Activated T-helper 9 cell treated with anti-CD3 and anti-CD28 coated beads, Interleukin-2, amount 50 U/mL, for 16 hours (primary cell): ENCODE results near the gene CAND1.

ENCODE experiments used
- DNase-seq: peaks from one replicate; pipeline ENCODE4 v3.0.0-alpha.2; 2020; ENCODE audit warnings: low read depth

The CAND1 gene

GRCh38 chr12:67268896-67269632, at the start of gene CAND1:
CAND1 (plus strand) TSS chr12:67269358; CDS start chr12:67269718, 360 bp downstream.
- peak; percentile 93 for DNase-seq

DNA sequence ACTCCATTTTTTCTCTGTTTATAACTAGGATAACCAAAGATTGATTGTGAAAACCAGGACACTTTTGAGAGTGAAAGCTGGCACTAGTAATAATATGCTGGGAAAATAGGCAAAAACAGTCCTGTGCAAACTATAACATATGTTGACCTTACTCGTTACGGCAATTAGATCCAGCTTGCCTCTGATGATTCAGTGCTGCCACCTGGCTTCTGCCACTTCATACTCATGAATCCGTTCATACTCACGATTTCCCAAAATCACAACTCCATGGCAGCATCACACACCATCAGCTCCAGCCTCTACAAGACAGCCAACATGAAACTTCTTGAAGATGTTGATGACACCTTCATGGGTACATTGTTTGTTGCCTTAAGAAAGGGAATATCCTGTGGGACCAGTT, 49.1 kb upstream of the CAND1 start:
- DNase-seq, result no peak

GRCh38 chr12:67222302-67222701, 46.9 kb upstream of the CAND1 start:
- no peak for DNase-seq

DNA sequence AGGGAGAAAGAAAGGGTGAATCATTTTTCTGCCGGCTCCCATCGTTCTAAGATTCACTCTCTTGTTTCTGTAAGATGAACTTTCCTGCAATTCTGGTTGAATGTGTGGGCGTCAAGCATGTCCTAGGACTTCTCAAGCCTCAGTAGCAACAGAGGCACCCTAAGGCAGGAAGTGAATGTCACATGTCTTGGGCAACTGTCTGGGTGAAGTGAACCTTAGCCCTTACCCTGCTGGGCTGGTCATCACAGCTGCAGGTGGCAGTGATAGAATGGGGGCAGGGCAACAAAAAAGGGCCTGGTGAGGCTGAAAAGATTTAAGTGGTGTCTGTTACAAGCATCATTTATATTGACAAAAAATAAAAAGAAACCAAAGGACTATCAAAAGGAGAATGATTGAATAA, 45.9 kb upstream of the CAND1 start:
- no peak for DNase-seq

DNA sequence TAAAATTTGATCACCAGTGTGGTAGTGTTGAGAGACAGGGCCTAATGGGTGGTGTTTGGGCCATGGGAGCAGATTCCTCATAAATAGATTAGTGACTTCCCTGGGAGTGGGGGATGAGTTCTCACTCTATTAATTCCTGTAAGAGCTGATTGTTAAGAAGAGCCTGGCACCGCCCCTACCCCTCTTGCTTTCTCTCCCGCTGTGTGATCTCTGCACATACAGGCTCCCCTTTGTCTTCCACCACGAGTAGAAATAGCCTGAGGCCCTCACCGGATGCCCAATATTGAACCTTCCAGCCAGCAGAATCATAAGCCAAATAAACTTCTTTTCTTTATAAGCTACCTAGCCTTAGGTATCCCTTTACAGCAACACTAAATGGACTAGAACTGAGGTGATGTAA, 31.9 kb upstream of the CAND1 start:
- no peak for DNase-seq

GRCh38 chr12:67239061-67239460, 30.1 kb upstream of the CAND1 start:
- no peak for DNase-seq

- no peak for DNase-seq
Measured at GRCh38 chr12:67241482-67241881, 27.7 kb upstream of the CAND1 start.

DNA sequence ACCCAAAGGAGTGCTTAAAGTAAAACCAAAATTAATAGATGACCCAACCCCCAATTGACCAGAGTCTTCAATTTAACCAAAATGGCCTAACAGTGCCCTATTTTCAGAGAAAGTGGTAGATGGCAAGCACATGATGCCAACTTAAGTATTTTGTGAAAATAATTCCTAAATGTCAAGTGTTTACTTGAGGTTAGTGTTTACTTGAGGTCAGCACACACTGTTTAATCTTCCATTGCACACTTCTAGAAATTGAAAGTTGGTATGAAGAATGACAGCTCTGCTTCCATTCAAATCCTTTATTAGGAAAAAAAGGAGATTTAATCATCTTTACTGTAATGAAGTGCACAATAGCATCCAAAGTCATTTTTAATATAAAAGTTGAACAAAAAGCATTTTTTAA, 25.9 kb upstream of the CAND1 start:
- DNase-seq, result no peak

DNA sequence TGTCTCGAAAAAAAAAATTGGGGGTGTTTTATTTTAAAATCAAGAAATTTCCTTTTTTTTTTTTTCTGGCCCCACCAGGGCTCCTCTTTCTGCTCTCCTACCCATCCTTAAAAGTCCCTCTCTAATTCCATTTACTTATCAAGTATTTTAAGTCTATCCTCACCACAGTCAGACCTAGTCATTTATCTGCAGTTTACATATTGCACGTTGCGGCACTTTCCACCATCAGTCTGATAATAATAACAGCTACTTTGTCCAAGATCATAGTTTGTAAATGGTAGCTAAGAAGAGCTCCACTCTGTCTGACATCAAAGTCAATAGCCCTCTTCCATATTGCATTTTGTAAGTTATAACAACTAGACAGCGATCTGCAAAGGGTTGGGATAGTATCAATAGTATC, 23.6 kb upstream of the CAND1 start:
- no peak for DNase-seq

DNA sequence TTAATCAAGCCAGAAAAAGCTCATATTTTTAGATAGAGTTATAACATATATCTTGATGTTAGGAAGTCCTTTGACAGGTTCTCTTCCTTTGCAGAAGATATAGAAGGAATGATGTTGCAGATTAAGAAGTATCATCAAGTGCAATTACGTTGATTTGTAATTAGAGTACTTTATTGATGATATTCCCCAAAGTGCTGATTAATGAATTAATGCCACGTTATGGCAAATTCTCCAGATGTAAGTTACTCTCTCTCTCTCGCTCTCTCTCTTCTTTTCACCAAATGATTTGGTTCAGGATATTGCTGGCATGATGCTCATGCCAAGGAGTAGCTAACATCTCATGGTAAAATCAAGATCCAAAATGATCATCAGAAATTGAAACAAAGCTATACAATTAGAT, 18.1 kb upstream of the CAND1 start:
- DNase-seq, result no peak

DNA sequence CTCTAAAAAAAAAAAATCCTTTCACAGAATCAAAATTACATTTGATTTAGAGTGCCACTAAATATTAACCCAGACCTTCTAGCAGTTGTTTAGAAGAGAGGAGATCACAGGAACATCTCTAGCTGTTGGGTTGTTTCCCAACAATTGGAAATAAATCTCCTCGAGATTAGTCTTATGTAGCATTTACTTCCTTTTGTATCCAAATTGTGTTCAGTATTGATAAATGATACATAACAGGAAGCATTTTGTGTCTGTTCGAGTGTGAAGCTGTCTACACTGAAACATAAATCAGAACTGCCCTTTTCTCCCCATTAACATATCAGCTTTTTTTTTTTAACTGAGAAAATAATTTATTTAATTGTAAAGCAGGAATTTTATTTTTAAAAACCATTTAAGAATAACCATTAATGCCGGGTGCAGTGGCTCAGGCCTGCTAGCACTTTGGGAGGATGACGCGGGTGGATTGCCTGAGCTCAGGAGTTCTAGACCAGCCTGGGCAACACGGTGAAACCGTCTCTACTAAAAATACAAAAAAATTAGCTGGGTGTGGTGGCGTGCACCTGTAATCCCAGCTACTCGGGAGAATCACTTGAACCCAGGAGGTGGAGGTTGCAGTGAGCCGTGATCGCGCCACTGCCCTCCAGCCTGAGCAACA, 14.7 kb upstream of the CAND1 start:
- DNase-seq, result no peak

DNA sequence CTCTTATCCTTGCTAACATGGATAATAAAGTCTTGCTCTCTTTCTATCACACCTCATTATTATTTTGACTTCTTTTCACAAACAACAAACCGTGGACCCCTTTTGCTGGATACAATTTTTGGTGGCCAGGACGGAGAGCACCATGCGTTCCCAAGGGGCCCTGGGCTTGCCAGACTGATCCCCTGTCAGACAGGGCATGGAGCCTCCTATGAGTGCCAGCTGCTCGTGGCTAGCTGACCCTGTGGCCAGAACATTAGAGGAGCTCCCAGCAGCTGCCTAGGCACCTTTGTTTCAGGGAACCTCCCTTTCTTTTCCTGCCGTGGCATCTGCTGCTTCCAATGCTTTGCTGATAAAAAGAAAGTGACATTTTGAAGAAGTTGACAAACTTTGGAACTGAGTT, 12.5 kb upstream of the CAND1 start:
- no peak for DNase-seq

DNA sequence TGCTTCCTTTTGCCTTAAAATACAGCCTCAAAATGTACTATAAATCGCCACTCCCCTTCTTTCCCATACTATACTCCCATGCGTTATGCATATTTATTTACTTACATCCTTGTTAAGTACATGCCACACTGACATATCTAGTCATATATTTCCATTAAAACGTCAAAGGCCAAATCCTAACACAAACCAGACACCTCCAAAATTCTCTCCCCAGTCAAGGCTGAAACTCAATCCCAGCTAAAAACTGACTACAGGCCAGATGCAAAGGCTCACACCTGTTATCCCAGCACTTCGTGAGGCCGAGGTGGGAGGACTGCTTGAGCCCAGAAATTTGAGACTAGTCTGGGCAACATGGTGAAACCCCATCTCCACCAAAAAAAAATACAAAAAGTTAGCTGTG, 5.7 kb upstream of the CAND1 start:
- no peak for DNase-seq

DNA sequence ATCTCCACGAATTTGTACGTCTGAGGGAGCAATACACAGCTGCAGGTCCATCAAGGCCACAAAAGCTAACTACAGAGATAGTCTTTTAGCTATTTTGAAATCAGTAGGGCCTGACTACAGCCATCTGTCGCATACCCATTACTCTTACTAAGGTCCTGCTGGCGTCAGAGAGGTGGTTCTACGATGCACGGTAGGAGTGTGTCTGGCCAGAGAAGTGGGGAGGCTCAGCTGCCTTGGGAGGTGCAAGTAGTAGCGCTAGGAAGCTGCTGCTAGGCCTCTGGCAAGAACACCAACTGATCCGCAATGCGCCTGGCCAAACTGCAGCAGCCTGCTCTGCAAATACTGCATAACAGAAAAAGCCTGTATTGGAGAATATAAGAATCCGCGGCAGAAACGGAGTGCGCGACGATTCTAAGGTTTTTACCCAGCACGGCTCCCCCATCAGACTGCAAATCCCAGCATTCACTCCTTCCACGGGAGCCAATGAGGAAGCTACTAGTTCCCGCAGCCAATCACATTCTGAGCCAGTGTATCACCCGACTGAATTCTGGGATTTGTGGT, 743 bp upstream of the CAND1 start:
- DNase-seq, result peak; percentile 72

- peak; percentile 31 for DNase-seq
Measured at GRCh38 chr12:67269633-67270573, 745 bp downstream of the CAND1 start.

- DNase-seq, result no peak
Measured at GRCh38 chr12:67270622-67271021, 1.5 kb downstream of the CAND1 start.

DNA sequence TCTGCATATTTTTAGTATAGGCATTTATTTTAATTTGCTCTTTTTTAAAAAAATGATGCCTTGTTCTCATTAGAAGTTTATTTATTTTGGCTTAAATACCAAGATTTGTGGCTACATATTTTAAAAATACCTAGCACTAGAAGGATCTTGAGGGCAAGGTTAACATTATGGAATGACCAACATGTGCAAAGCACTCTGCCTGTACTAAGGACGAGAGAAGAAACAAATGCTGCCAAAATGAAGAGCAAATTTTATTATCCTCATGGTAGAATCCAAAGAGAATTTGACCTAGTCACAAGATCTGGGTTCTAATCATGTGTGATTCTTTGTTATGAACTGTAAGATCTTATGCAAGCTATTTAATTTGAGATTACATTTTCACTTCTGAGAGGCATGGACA, 2.8 kb downstream of the CAND1 start:
- DNase-seq, result no peak

GRCh38 chr12:67274186-67274585, 5.0 kb downstream of the CAND1 start:
- DNase-seq, result no peak

- no peak for DNase-seq
Measured at GRCh38 chr12:67275380-67275913, 6.3 kb downstream of the CAND1 start.

DNA sequence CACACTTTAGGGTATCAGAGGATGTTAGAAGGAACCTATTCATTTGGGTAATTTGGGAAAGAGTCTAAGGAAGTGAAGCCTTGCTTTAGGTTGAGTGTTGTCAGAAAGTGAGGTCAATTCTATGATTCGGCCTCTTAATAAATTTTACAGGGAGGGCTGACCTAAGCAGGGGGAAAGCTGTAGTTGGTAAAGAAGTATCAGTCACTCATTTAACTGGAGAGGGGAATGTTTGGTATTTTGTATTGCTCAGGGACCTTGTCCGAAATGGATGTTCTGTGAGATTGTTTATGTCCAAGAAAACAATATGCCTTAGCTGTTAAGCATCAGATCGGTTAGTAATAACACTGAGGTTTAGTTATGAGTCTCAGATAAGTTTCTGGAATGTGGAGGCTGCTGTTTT, 7.3 kb downstream of the CAND1 start:
- no peak for DNase-seq

DNA sequence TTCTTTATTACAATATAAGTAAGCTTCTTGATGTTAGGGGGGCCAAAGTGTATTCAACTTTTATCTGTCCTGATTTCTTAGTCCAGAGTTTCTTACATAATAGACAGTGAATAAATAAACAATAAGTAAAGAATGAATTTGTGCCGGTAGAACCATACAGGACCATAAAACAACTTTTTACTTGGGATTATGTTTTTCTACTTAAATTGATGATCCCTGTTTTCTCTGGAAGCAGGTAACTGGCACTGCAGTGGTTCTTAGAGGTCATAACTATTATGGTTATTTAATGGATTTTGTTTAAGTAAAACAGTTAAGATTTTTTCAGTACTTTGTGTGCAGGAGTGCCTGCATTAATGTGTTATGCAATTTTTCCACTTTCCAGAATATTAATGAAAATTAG, 10.5 kb downstream of the CAND1 start:
- no peak for DNase-seq

DNA sequence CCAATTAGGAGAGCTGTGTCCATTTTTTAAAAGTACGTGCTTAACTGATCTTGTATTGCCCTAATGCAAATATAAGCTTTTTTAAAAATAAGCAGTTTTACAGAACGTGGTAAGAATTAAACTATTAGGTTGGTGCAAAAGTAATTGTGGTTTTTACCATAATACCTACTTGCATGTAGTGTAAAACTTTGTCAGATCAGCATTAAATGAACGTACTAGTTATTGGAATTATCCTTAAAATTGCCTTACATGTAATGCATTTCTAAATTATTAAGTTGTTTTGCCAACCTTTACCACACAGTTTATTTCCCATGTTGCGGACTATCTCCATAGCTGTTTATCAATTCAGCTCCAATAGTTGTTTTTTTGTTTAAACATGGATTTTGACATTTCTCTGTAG, 10.9 kb downstream of the CAND1 start:
- DNase-seq, result no peak
